Measurements from ENCODE around the gene GRPEL1. TPM values are rescaled to one million over a fixed set of nuclear protein-coding genes. Genes with fewer than 3 reads are reported as not detected.
A peak's percentile ranks its signal among the peaks of the same experiment; 100 is the strongest.

The GRPEL1 gene
- total and polyA plus RNA-seq, 2 of the 4 experiments (the other 2 are of a cell fraction) = 33.0 to 33.9 TPM

- DNase-seq (peak; percentile 60), ATAC-seq (ENCODE audit: low read depth) (peak; percentile 79)
- peak overlapping the region in 1 of 2 experiments; percentile 35; a peak in 2 of 4 replicates for H4K8ac ChIP-seq (ENCODE audit: low read depth in 2 of 2, low read length in 2 of 2)
- H2BK15ac ChIP-seq (ENCODE audit: low read depth, low read length) = no peak overlapping the region
- TF ChIP-seq CTCF (conservative IDR thresholded peaks at IDR 0.05; ENCODE audit: low read depth, low read length) (peak; percentile 63), BHLHE40 (IDR thresholded peaks at IDR 0.05; ENCODE audit: low read depth, low read length) (no peak), RFX5 (IDR thresholded peaks at IDR 0.05; ENCODE audit: low read depth, low read length) (no peak), ELK1 (IDR thresholded peaks at IDR 0.05; ENCODE audit: borderline replicate concordance, low read depth, low read length) (no peak), MAZ (IDR thresholded peaks at IDR 0.05; ENCODE audit: borderline replicate concordance, low read depth, low read length) (no peak), RAD21 (IDR thresholded peaks at IDR 0.05; ENCODE audit: low read length) (peak; percentile 45), MXI1 (IDR thresholded peaks at IDR 0.05; ENCODE audit: borderline replicate concordance, low read depth, low read length) (no peak)
- H3K4me3 ChIP-seq (ENCODE audit: insufficient read depth, low read depth, low read length) = peak overlapping the region; percentile 20; the same call in 1 of the 2 replicates
- peak overlapping the region; percentile 61; the same call in 1 of the 2 replicates for H4K91ac ChIP-seq (ENCODE audit: insufficient read depth, low read depth, low read length)
- H3K9me3 ChIP-seq (ENCODE audit: control insufficient read depth, insufficient read depth, low read length) = no peaks in the 10 kb centered on the region
- ChIA-PET POLR2A (ENCODE audit: unreplicated experiment) (no interaction called here), CTCF (interaction anchor here (0.6 to 1.2 kb wide), 7 partner anchors 8 to 850 kb away, joined by 3 read pairs; no protein-coding TSS in a partner anchor)
- H3K23ac ChIP-seq (ENCODE audit: low read depth, low read length) = no peak overlapping the region
- dilution Hi-C loops (cut with HindIII; ENCODE audit: low sequenced_read_pairs, unreplicated experiment) = no loop called here
- H2AK5ac ChIP-seq (ENCODE audit: low read depth, low read length) = no peak overlapping the region
- H3K9me1 ChIP-seq (ENCODE audit: insufficient read depth, low read length) = peaks cover 7% of the 10 kb centered on the region; the same call in 1 of the 2 replicates
- BruUV-seq (replicated peaks) = no TSS peak
- no peak overlapping the region for H3K18ac ChIP-seq (ENCODE audit: low read depth, low read length)
- H3K27me3 ChIP-seq (ENCODE audit: control insufficient read depth, insufficient read depth, low read length) = peaks cover 19% of the 10 kb centered on the region
- peak overlapping the region; percentile 2 for H2AK9ac ChIP-seq (replicated peaks; ENCODE audit: low read depth, low read length, poor library complexity)
- intact Hi-C loops (cut with micrococcal nuclease) = loop anchor here (5.0 kb wide), 1 partner anchor 90 kb away; the partner anchor contains the start of gene SORCS2
- H2BK5ac ChIP-seq (ENCODE audit: low read depth, low read length, poor library complexity, severe bottlenecking) = no peak overlapping the region
- H3K4ac ChIP-seq (ENCODE audit: low read depth, low read length) = peak overlapping the region; percentile 59
- H3K79me1 ChIP-seq (ENCODE audit: low read depth in 1 of 2, low read length in 2 of 2) = no peaks in the 10 kb centered on the region
- H2BK20ac ChIP-seq (ENCODE audit: low read depth, low read length) = no peak overlapping the region
- H3K4me1 ChIP-seq (ENCODE audit: control insufficient read depth, insufficient read depth, low read length) = peaks cover 6% of the 10 kb centered on the region; the same call in 1 of the 2 replicates
- in situ Hi-C loops (cut with MboI; ENCODE audit: low sequenced_read_pairs) = no loop called here
- no peak overlapping the region for H3K9ac ChIP-seq (ENCODE audit: low read depth, low read length)
- WGBS, 2 experiments (ENCODE audit: extremely low coverage in 2 of 2, insufficient read length in 1 of 2) = 8% methylated on average over 10 of the region's 24 CpGs; no CpG with 5 or more reads in 1 of the 2 experiments
- H3K56ac ChIP-seq (ENCODE audit: extremely low read depth, insufficient read depth, low read length) = no peak overlapping the region
- 0 out of 2 replicates have a peak, but pooled peaks cover 4% of the 10 kb centered on the region for H4K20me1 ChIP-seq (ENCODE audit: insufficient read depth, low read length)
- H3K4me2 ChIP-seq (ENCODE audit: low read depth, low read length) = peak overlapping the region; percentile 61; the same call in 1 of the 2 replicates
- no peak overlapping the region for H2BK120ac ChIP-seq (ENCODE audit: low read depth, low read length)
- H3K36me3 ChIP-seq (ENCODE audit: control insufficient read depth, insufficient read depth, low read length) = no peaks in the 10 kb centered on the region
- peak overlapping the region; percentile 93 for H2AFZ ChIP-seq (replicated peaks; ENCODE audit: low read length, poor library complexity)
- H3K27ac ChIP-seq (ENCODE audit: insufficient read depth, low read length) = no peak overlapping the region
- H3K14ac ChIP-seq (replicated peaks; ENCODE audit: low read depth, low read length) = 0 out of 2 replicates have a peak overlapping the region, but pooled peaks have one; percentile 15
- no peak overlapping the region for H4K5ac ChIP-seq (ENCODE audit: low read depth, low read length)
Observed at GRCh38 chr4:7101692-7102515, 34.0 kb upstream of the GRPEL1 start.

All from IMR-90 (cell line).